Pancreas (tissue), 10 donors: ENCODE measurements around the gene CDY1B. TPM values are rescaled to one million over a fixed set of nuclear protein-coding genes. Genes with fewer than 3 reads are reported as not detected.
"Not testable (repeated sequence)": the region's sequence is repeated elsewhere in the genome, so short reads cannot be mapped to it uniquely, and the experiment has no call there.

ENCODE experiments used
- ATAC-seq, 4 donors: fragments of 200-7000 bp; cut with Tn5 transposase; one replicate each; pipeline versions ENCODE4 v1.8.0 to v1.9.1; 2020; ENCODE audit warnings: mild to moderate bottlenecking in 4 of 4, moderate library complexity in 4 of 4
- DNase-seq, 6 donors: peaks; one replicate each; pipeline ENCODE4 v3.0.0-alpha.2; 2020
- FAIRE-seq: peaks from 2 replicates; lab custom pipeline; 2012; peaks lifted over from hg19 to GRCh38; lab: Jason Lieb, UNC
- H3K27ac ChIP-seq, 4 donors: fragments of 200-600 bp; sonication (generic); 1 replicate in 3 of 4; 2 replicates in 1 of 4; pipeline versions ENCODE4 v1.5.0 to v1.8.0; 2020
- H3K27me3 ChIP-seq, 4 donors: fragments of 200-600 bp; one replicate each; pipeline ENCODE4 v1.8.0; 2021
- H3K36me3 ChIP-seq, 3 donors: fragments of 200-600 bp; sonication (generic) in 1 of 3; one replicate each; pipeline versions ENCODE4 v1.5.0 to v1.8.0; 2020 to 2021
- H3K4me1 ChIP-seq, 3 donors: fragments of 200-600 bp; one replicate each; pipeline ENCODE4 v1.8.0; 2021
- H3K4me3 ChIP-seq, 4 donors: fragments of 200-600 bp; sonication (generic) in 2 of 4; one replicate each; pipeline versions ENCODE4 v1.5.0 to v1.8.0; 2020 to 2021
- H3K9me3 ChIP-seq, 4 donors: fragments of 200-600 bp; one replicate each; pipeline ENCODE4 v1.8.0; 2021
- WGBS, 2 donors: extraction: QIAGEN DNeasy Blood & Tissue Kit; methylation state at CpG; one replicate each; pipeline ENCODE4 v1.1.7; 2013; 5-methylcytosine and 5-hydroxymethylcytosine counted together
- intact Hi-C, 3 donors: fragments of 100-400 bp; cut with DNase I; formaldehyde crosslinking; loops; one replicate each; pipeline versions ENCODE4 v1.11.1 to v1.14.2; 2022
- polyA plus RNA-seq, 2 donors: library from polyadenylated mRNA; stranded (reverse); fragments of 200-250 nt; gene quantifications; one replicate each; pipeline ENCODE4 v1.2.3, GENCODE V29; 2013
- total RNA-seq, 6 donors: library from RNA; stranded (reverse); fragmentation: NEBNext Ultra II Directional in 4 of 6; extraction: Animal tissue kit (Norgen Biotek cat#: 25700) in 4 of 6; gene quantifications; one replicate each; pipeline versions ENCODE4 v1.2.1 to v1.2.4, GENCODE V29; 2021 to 2023
- donor health status: healthy with polysubstance abuse.
- donor health status: DM: no; HTN: no; CAD: no; lungs with moderate emphysema.
- donor health status: DM: no; HTN: no; CAD: no.
- donor health status: control.
- donor health status: control.
- donor health status: Bipolar disorder and iron deficiency.
- donor health status: DM: yes; HTN: yes; CAD: no.
- donor health status: DM: no; HTN: no; CAD: no.
- donor health status: DM: no; HTN: no; CAD: no.
- donor health status: DM: yes; HTN: yes; CAD: no.

The CDY1B gene
- total RNA-seq (not detected), polyA plus RNA-seq (not detected)

- H3K36me3 ChIP-seq, H3K9me3 ChIP-seq, DNase-seq, H3K4me1 ChIP-seq, ATAC-seq, H3K4me3 ChIP-seq, H3K27me3 ChIP-seq, FAIRE-seq, intact Hi-C loops, H3K27ac ChIP-seq: not testable (repeated sequence)
- no CpG with 5 or more reads among the region's 2 CpGs for WGBS, 2 donors
Measured at GRCh38 chrY:24047919-24048318, at the start of gene CDY1B. CDY1B (minus strand) TSS chrY:24048019; CDS start chrY:24047688, 331 bp downstream.

- H3K27me3 ChIP-seq, H3K36me3 ChIP-seq, ATAC-seq, FAIRE-seq, DNase-seq, H3K9me3 ChIP-seq, H3K4me1 ChIP-seq, intact Hi-C loops, H3K4me3 ChIP-seq, H3K27ac ChIP-seq: not testable (repeated sequence)
Measured at GRCh38 chrY:24049525-24049924, 1.7 kb upstream of the CDY1B start.

GRCh38 chrY:24043209-24043608 lies 4.6 kb downstream of the CDY1B start:
- H3K4me1 ChIP-seq, ATAC-seq, DNase-seq, FAIRE-seq, H3K27me3 ChIP-seq, intact Hi-C loops, H3K36me3 ChIP-seq, H3K4me3 ChIP-seq, H3K27ac ChIP-seq, H3K9me3 ChIP-seq: not testable (repeated sequence)
- no CpG with 5 or more reads among the region's 3 CpGs for WGBS, 2 donors

GRCh38 chrY:24039008-24039718 lies 8.7 kb downstream of the CDY1B start:
- H3K9me3 ChIP-seq, DNase-seq, H3K36me3 ChIP-seq, intact Hi-C loops, H3K4me1 ChIP-seq, ATAC-seq, H3K27ac ChIP-seq, H3K4me3 ChIP-seq, H3K27me3 ChIP-seq, FAIRE-seq: not testable (repeated sequence)
- no CpG with 5 or more reads among the region's 4 CpGs for WGBS, 2 donors

- H3K36me3 ChIP-seq, H3K27me3 ChIP-seq, FAIRE-seq, H3K4me1 ChIP-seq, H3K4me3 ChIP-seq, H3K9me3 ChIP-seq, H3K27ac ChIP-seq, intact Hi-C loops, DNase-seq, ATAC-seq: not testable (repeated sequence)
- no CpG with 5 or more reads among the region's 9 CpGs for WGBS, 2 donors
Measured at GRCh38 chrY:24026212-24027103, 21.4 kb downstream of the CDY1B start.
